HCT116 (cell line): ENCODE data around the gene TIPIN.

ENCODE experiments used
- CEBPB ChIP-seq: IDR thresholded peaks from 2 replicates; pipeline ENCODE4 v1.6.1; 2012; ENCODE audit warnings: low read depth
- TF ChIP-seq, protein P1 (sequence below), 3 experiments: fragments of 200-600 bp in 1 of 3; sonication (generic) in 1 of 3; IDR thresholded peaks in 2 of 3; conservative IDR thresholded peaks in 1 of 3; 2 replicates each; pipeline ENCODE4 v1.5.1; 2012 to 2017; ENCODE audit warnings: low read depth in 2 of 3, low read length in 2 of 3, antibody characterized with exemption in 1 of 3, borderline replicate concordance in 1 of 3, control low read depth in 1 of 3, mild to moderate bottlenecking in 1 of 3, mixed read lengths in 1 of 3, mixed run types in 1 of 3, moderate library complexity in 1 of 3; ENCODE audit not compliant: insufficient read depth in 1 of 3
- TF ChIP-seq, protein P2 (sequence below): IDR thresholded peaks from 2 replicates; pipeline ENCODE4 v1.6.1; 2012; ENCODE audit warnings: low read depth

DNA sequence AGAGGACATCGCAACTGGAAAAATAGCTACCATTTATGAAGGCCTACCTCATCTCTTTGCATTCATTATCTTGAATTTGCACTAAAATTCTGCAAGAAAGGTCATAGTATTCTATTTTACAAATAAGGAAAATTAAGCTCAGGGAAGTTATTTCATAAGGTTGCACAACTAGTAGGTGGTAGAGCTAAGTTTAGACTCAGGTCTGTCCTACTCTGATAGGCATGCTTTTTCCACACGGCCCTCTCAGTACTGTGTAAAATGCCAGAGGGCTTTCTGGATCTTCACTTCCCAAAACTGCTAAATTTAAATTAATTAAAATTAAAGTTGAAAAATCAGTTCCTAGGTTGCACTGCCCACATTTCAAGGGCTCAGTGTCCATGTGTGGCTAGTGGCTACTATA lies 48.5 kb upstream of the TIPIN start:
- TF ChIP-seq, protein P1, sequence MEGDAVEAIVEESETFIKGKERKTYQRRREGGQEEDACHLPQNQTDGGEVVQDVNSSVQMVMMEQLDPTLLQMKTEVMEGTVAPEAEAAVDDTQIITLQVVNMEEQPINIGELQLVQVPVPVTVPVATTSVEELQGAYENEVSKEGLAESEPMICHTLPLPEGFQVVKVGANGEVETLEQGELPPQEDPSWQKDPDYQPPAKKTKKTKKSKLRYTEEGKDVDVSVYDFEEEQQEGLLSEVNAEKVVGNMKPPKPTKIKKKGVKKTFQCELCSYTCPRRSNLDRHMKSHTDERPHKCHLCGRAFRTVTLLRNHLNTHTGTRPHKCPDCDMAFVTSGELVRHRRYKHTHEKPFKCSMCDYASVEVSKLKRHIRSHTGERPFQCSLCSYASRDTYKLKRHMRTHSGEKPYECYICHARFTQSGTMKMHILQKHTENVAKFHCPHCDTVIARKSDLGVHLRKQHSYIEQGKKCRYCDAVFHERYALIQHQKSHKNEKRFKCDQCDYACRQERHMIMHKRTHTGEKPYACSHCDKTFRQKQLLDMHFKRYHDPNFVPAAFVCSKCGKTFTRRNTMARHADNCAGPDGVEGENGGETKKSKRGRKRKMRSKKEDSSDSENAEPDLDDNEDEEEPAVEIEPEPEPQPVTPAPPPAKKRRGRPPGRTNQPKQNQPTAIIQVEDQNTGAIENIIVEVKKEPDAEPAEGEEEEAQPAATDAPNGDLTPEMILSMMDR (IDR thresholded peaks at IDR 0.05 in 2 of 3, conservative IDR thresholded peaks at IDR 0.05 in 1 of 3; ENCODE audit: borderline replicate concordance in 1 of 3, insufficient read depth in 1 of 3, low read depth in 2 of 3, low read length in 2 of 3) = no peak
- TF ChIP-seq, protein P2, sequence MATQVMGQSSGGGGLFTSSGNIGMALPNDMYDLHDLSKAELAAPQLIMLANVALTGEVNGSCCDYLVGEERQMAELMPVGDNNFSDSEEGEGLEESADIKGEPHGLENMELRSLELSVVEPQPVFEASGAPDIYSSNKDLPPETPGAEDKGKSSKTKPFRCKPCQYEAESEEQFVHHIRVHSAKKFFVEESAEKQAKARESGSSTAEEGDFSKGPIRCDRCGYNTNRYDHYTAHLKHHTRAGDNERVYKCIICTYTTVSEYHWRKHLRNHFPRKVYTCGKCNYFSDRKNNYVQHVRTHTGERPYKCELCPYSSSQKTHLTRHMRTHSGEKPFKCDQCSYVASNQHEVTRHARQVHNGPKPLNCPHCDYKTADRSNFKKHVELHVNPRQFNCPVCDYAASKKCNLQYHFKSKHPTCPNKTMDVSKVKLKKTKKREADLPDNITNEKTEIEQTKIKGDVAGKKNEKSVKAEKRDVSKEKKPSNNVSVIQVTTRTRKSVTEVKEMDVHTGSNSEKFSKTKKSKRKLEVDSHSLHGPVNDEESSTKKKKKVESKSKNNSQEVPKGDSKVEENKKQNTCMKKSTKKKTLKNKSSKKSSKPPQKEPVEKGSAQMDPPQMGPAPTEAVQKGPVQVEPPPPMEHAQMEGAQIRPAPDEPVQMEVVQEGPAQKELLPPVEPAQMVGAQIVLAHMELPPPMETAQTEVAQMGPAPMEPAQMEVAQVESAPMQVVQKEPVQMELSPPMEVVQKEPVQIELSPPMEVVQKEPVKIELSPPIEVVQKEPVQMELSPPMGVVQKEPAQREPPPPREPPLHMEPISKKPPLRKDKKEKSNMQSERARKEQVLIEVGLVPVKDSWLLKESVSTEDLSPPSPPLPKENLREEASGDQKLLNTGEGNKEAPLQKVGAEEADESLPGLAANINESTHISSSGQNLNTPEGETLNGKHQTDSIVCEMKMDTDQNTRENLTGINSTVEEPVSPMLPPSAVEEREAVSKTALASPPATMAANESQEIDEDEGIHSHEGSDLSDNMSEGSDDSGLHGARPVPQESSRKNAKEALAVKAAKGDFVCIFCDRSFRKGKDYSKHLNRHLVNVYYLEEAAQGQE = no peak
- no peak for TF ChIP-seq CEBPB
